K562 (cell line): ENCODE results near the gene IL1RN. TPM values are rescaled to one million over a fixed set of nuclear protein-coding genes. Genes with fewer than 3 reads are reported as not detected.

Experiments used
- ATAC-seq: fragments of 200-7000 bp; cut with Tn5 transposase; 3 replicates; pipeline ENCODE4 v1.9.1; 2020; ENCODE audit warnings: moderate library complexity
- BruUV-seq: library from RNA; stranded (reverse); fragments of 400-500 nt; replicated peaks from 2 replicates; lab custom pipeline; 2021; lab: Mats Ljungman, UMichigan
- CTCF ChIA-PET: fragments of 300-600 bp; formaldehyde crosslinking; extraction: SDS; loops from one replicate; lab custom pipeline; 2021; ENCODE audit warnings: low intra/inter-chr PET ratio; lab: Yijun Ruan, JAX
- POLR2A ChIA-PET: fragments of 300-600, 350-650 bp; sonication (Branson Sonifier 250); formaldehyde crosslinking; extraction: SDS; loops from one replicate; lab custom pipeline; 2021; ENCODE audit warnings: antibody characterized with exemption, inconsistent platforms; lab: Yijun Ruan, JAX
- DNase-seq, 4 experiments: peaks; one replicate each; pipeline versions ENCODE4 v3.0.0 to v3.0.0-alpha.2; 2011 to 2018; ENCODE audit warnings: low spot score in 3 of 4, mixed read lengths in 3 of 4; ENCODE audit errors: extremely low read depth in 1 of 4
- FAIRE-seq: peaks from 2 replicates; lab custom pipeline; 2011; peaks lifted over from hg19 to GRCh38; lab: Jason Lieb, UNC
- H2AFZ ChIP-seq: 2 replicates; pipeline ENCODE4 v1.6.0; 2011; ENCODE audit warnings: low read depth, low read length, control low read depth, inconsistent platforms
- H3K27ac ChIP-seq: fragments of 200-600 bp; 3 replicates; pipeline ENCODE4 v1.8.0; 2011; ENCODE audit warnings: low read depth, mild to moderate bottlenecking, control low read depth, inconsistent platforms, low read length, moderate library complexity, mixed read lengths; ENCODE audit errors: extremely low read depth
- H3K27me3 ChIP-seq, 2 experiments: fragments of 300-600 bp in 1 of 2; 2 replicates in 1 of 2; 3 replicates in 1 of 2; pipeline versions ENCODE4 v1.6.0 to v1.8.0; 2011; ENCODE audit warnings: inconsistent platforms in 2 of 2, low read length in 2 of 2, mild to moderate bottlenecking in 1 of 2, mixed read lengths in 1 of 2, moderate library complexity in 1 of 2; ENCODE audit not compliant: control insufficient read depth in 2 of 2, insufficient read depth in 2 of 2
- H3K36me3 ChIP-seq: fragments of 300-600 bp; 3 replicates; pipeline ENCODE4 v1.8.0; 2011; ENCODE audit warnings: mild to moderate bottlenecking, low read length, inconsistent platforms; ENCODE audit not compliant: control insufficient read depth, insufficient read depth
- H3K4me1 ChIP-seq, 2 experiments: fragments of 200-600 bp in 1 of 2; replicated peaks in 1 of 2; 2 replicates in 1 of 2; 3 replicates in 1 of 2; pipeline versions ENCODE4 v1.5.1 to v1.8.0; 2011; ENCODE audit warnings: inconsistent platforms in 2 of 2, low read length in 2 of 2, mild to moderate bottlenecking in 1 of 2, mixed read lengths in 1 of 2, moderate library complexity in 1 of 2; ENCODE audit not compliant: control insufficient read depth in 2 of 2, insufficient read depth in 2 of 2
- H3K4me2 ChIP-seq: 2 replicates; pipeline ENCODE4 v1.6.1; 2011; ENCODE audit warnings: low read length, control low read depth, inconsistent platforms, mixed read lengths; ENCODE audit not compliant: insufficient read depth
- H3K4me3 ChIP-seq: fragments of 200-600 bp; sonication (generic), shearing (Covaris generic); 2 replicates; pipeline ENCODE4 v1.5.1; 2016; ENCODE audit warnings: control low read depth, inconsistent platforms
- H3K79me2 ChIP-seq: fragments of 200-600 bp; 3 replicates; pipeline ENCODE4 v1.8.0; 2011; ENCODE audit warnings: low read length, inconsistent platforms; ENCODE audit not compliant: control insufficient read depth, insufficient read depth
- H3K9ac ChIP-seq, 2 experiments: 2 replicates each; pipeline versions ENCODE4 v1.6.0 to v1.6.1; 2011; ENCODE audit warnings: low read depth in 2 of 2, low read length in 2 of 2, control low read depth in 1 of 2, inconsistent platforms in 1 of 2, mild to moderate bottlenecking in 1 of 2, mixed read lengths in 1 of 2; ENCODE audit not compliant: insufficient read depth in 1 of 2
- H3K9me1 ChIP-seq: one replicate; pipeline ENCODE4 v1.6.0; 2011; ENCODE audit warnings: inconsistent platforms, mild to moderate bottlenecking, low read length, moderate library complexity; ENCODE audit not compliant: control insufficient read depth, insufficient read depth
- H3K9me3 ChIP-seq: replicated peaks from 2 replicates; pipeline ENCODE4 v1.5.1; 2011; ENCODE audit warnings: low read depth, low read length, inconsistent platforms; ENCODE audit not compliant: control insufficient read depth, insufficient read depth
- H4K20me1 ChIP-seq: replicated peaks from 2 replicates; pipeline ENCODE4 v1.6.1; 2011; ENCODE audit warnings: low read length, inconsistent platforms, mixed read lengths; ENCODE audit not compliant: control insufficient read depth, insufficient read depth
- CHD4 ChIP-seq: fragments of 200-600 bp; sonication (generic); IDR thresholded peaks from 3 replicates; pipeline ENCODE4 v1.6.1; 2012; ENCODE audit warnings: low read depth, mild to moderate bottlenecking, mixed read lengths, low read length, inconsistent platforms; ENCODE audit not compliant: insufficient read depth, insufficient replicate concordance, poor library complexity, severe bottlenecking
- ERF ChIP-seq: fragments of 450-650 bp; formaldehyde crosslinking; IDR thresholded peaks from 2 replicates; pipeline ENCODE4 v1.4.0; 2020; ENCODE audit warnings: mild to moderate bottlenecking, mixed read lengths
- ETV5 ChIP-seq: sonication (generic); formaldehyde crosslinking; IDR thresholded peaks from 2 replicates; pipeline ENCODE4 v1.4.0; 2020; ENCODE audit warnings: low read depth, mild to moderate bottlenecking, missing genetic modification reagents
- FOXJ3 ChIP-seq: sonication (generic); formaldehyde crosslinking; IDR thresholded peaks from 2 replicates; pipeline ENCODE4 v1.4.0; 2020; ENCODE audit warnings: mild to moderate bottlenecking, missing genetic modification reagents
- ZNF785 ChIP-seq: fragments of 250-450 bp; sonication (Bioruptor Pico); IDR thresholded peaks from 2 replicates; pipeline ENCODE4 v1.4.0; 2020; ENCODE audit warnings: mild to moderate bottlenecking
- WGBS: fragments of 100-300 bp; shearing (Covaris generic); methylation state at CpG from one replicate; pipeline ENCODE4 v1.1.6; 2016; ENCODE audit warnings: low coverage, mixed read lengths; ENCODE audit not compliant: insufficient coverage; ENCODE audit errors: missing lambda C conversion rate; 5-methylcytosine and 5-hydroxymethylcytosine counted together
- in situ Hi-C: fragments of 300-500 bp; cut with MboI; formaldehyde crosslinking; loops from 4 replicates; pipeline ENCODE4 v1.15.0; 2018; ENCODE audit warnings: inconsistent platforms, mixed read lengths
- intact Hi-C: fragments of 100-400 bp; cut with micrococcal nuclease; formaldehyde crosslinking; loops from 2 replicates; pipeline ENCODE4 v1.14.2; 2022
- polyA plus RNA-seq, 8 experiments: library from polyadenylated mRNA; depleted of rRNA in 4 of 8; stranded (reverse) in 5 of 8; unstranded in 3 of 8; fragments of >200 nt; fragmentation: Nextera tagmentation in 2 of 8; fragmentation: Illumina TruSeq in 1 of 8; extraction: Ambion mirVana in 2 of 8; extraction: Trizol in 1 of 8; gene quantifications; 2 replicates each; pipeline versions ENCODE4 v1.2.1 to v1.2.3, GENCODE V29; 2011 to 2014; ENCODE audit warnings: inconsistent platforms in 1 of 8, missing spikeins in 1 of 8
- total RNA-seq, 7 experiments: library from RNA; depleted of rRNA in 6 of 7; stranded (reverse); fragments of >200 nt in 6 of 7; fragmentation: Illumina TruSeq in 2 of 7; extraction: Trizol in 2 of 7; gene quantifications; 2 replicates each; pipeline versions ENCODE4 v1.2.1 to v1.2.3, GENCODE V29; 2011 to 2021; ENCODE audit warnings: low replicate concordance in 1 of 7

Gene IL1RN
- total and polyA plus RNA-seq, 9 of the 15 experiments (the other 6 are each of a cell fraction or from before 2014, with no cell fraction given) = 0.13 TPM; not detected in 8

- no peak for TF ChIP-seq CHD4
- no peak for TF ChIP-seq ZNF785 (CRISPR knock-in tag)
- TF ChIP-seq ETV5 (CRISPR knock-in tag) = no peak
- TF ChIP-seq, all 486 proteins: peak for 0
Measured at GRCh38 chr2:113077921-113078320, 49.5 kb upstream of the IL1RN start (continued).

DNA sequence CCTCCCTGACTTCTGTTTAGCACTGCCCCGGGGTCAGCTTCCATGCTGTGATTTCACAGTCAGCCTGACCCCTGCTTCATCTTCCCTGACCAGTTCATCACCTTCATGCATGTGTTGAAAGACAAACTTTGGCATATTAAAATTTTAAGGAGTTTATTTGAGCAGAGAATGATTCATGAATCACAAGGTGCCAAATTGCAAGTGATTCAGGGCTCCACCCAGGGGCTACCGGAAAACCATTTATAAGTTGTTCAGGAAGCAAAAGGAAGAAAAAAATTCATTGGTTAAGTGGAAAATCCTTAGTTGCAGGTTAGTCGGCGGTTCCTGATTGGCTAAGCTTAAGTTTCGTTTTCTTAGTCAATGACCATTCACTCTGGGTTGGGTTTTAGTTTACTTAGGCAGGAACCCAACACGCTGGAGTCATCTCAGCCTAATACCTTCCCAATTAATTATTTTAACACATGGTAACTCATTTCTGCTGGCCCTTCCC lies 49.0 kb upstream of the IL1RN start:
- Histone ChIP-seq H3K27me3 (peaks cover 15% of the 10 kb centered on the region in 2 experiments; a peak in 4 of 5 replicates), H3K4me1 (no peaks in the 10 kb centered on the region), H3K4me3 (no peak overlapping the region), H4K20me1 (no peaks in the 10 kb centered on the region; the same call in 1 of the 2 replicates), H3K4me2 (no peak overlapping the region), H3K36me3 (no peaks in the 10 kb centered on the region), H3K79me2 (no peaks in the 10 kb centered on the region), H3K9ac (no peak overlapping the region), H3K9me1 (no peaks in the 10 kb centered on the region), H3K27ac (no peak overlapping the region), H3K9me3 (no peaks in the 10 kb centered on the region), H2AFZ (no peak overlapping the region)
- WGBS = 0% methylated on average over 6 of the region's 6 CpGs
- no TSS peak for BruUV-seq
- no peak for FAIRE-seq
- ATAC-seq = no peak
- POLR2A ChIA-PET = interaction anchor here (0.5 to 1.1 kb wide), 4 partner anchors 10 to 119 kb away, joined by 3 read pairs; no protein-coding TSS in a partner anchor
- CTCF ChIA-PET = interaction anchor here (2.4 kb wide), 1 partner anchor 292 kb away, joined by 6 read pairs; no protein-coding TSS in a partner anchor
- no peak for DNase-seq
- intact Hi-C loops (no loop called here), in situ Hi-C loops (no loop called here)
- no peak for TF ChIP-seq FOXJ3
- no peak for TF ChIP-seq ERF
